CD4-positive, alpha-beta T cell treated with Interleukin-2 at 100 ng/mL for 4 hours (primary cell): ENCODE results near the gene TRERF1.
A peak's percentile ranks its signal among the peaks of the same experiment; 100 is the strongest.

ENCODE experiments used
- DNase-seq: peaks from one replicate; pipeline ENCODE4 v3.0.0-alpha.2; 2020; ENCODE audit warnings: low spot score

TRERF1 gene

GRCh38 chr6:42393339-42393738, 58.4 kb downstream of the TRERF1 start:
- DNase-seq = no peak

- no peak for DNase-seq
Measured at GRCh38 chr6:42392833-42393232, 58.9 kb downstream of the TRERF1 start.

- DNase-seq = no peak
Measured at GRCh38 chr6:42391441-42391840, 60.3 kb downstream of the TRERF1 start.

- peak; percentile 75 for DNase-seq
Measured at GRCh38 chr6:42390228-42390934, 61.3 kb downstream of the TRERF1 start.

- DNase-seq = no peak
Measured at GRCh38 chr6:42389736-42390135, 62.0 kb downstream of the TRERF1 start.

GRCh38 chr6:42388046-42388445, 63.7 kb downstream of the TRERF1 start:
- DNase-seq = no peak

- DNase-seq = peak; percentile 68
Measured at GRCh38 chr6:42387336-42387735, 64.4 kb downstream of the TRERF1 start.

- no peak for DNase-seq
Measured at GRCh38 chr6:42385339-42385738, 66.4 kb downstream of the TRERF1 start.

- DNase-seq = peak; percentile 39
Measured at GRCh38 chr6:42383421-42384205, 68.1 kb downstream of the TRERF1 start.

- no peak for DNase-seq
Measured at GRCh38 chr6:42381850-42382249, 69.9 kb downstream of the TRERF1 start.

- no peak for DNase-seq
Measured at GRCh38 chr6:42380228-42380979, 71.3 kb downstream of the TRERF1 start.

- no peak for DNase-seq
Measured at GRCh38 chr6:42378536-42378935, 73.2 kb downstream of the TRERF1 start.

GRCh38 chr6:42378125-42378524, 73.6 kb downstream of the TRERF1 start:
- peak; percentile 39 for DNase-seq

GRCh38 chr6:42375007-42375635, 76.6 kb downstream of the TRERF1 start:
- no peak for DNase-seq

GRCh38 chr6:42374018-42374669, 77.6 kb downstream of the TRERF1 start:
- peak; percentile 31 for DNase-seq

GRCh38 chr6:42372699-42373098, 79.0 kb downstream of the TRERF1 start:
- DNase-seq = no peak

- DNase-seq = no peak
Measured at GRCh38 chr6:42370323-42370985, 81.3 kb downstream of the TRERF1 start.

GRCh38 chr6:42369568-42369967, 82.2 kb downstream of the TRERF1 start:
- peak; percentile 43 for DNase-seq

- DNase-seq = peak; percentile 83
Measured at GRCh38 chr6:42368181-42368580, 83.5 kb downstream of the TRERF1 start.

- DNase-seq = peak; percentile 34
Measured at GRCh38 chr6:42367353-42368011, 84.2 kb downstream of the TRERF1 start.

GRCh38 chr6:42366999-42367352, 84.8 kb downstream of the TRERF1 start:
- DNase-seq = no peak
